LNCaP clone FGC (cell line): ENCODE measurements around the gene ACBD6.

ENCODE experiments used
- DNase-seq: peaks from one replicate; pipeline ENCODE4 v3.0.0-alpha.2; 2011; ENCODE audit warnings: low read depth
- H3K4me3 ChIP-seq: 2 replicates; pipeline ENCODE4 v1.5.1; 2011; ENCODE audit warnings: mild to moderate bottlenecking, low read depth, low read length, control low read depth
- CTCF ChIP-seq: IDR thresholded peaks from 2 replicates; pipeline ENCODE4 v1.5.1; 2012; ENCODE audit warnings: mild to moderate bottlenecking; ENCODE audit not compliant: control insufficient read depth, insufficient read depth; ENCODE audit errors: extremely low read depth

The ACBD6 gene

GRCh38 chr1:180525715-180526039 lies 23.3 kb upstream of the ACBD6 start:
- TF ChIP-seq CTCF = no peak
- no peak overlapping the region for H3K4me3 ChIP-seq

GRCh38 chr1:180524915-180525714 lies 22.7 kb upstream of the ACBD6 start:
- no peak for TF ChIP-seq CTCF
- DNase-seq = no peak
- no peak overlapping the region for H3K4me3 ChIP-seq

More at GRCh38 chr1:180525715-180526039, 23.3 kb upstream of the ACBD6 start:
- DNase-seq = no peak

- TF ChIP-seq CTCF = no peak
- no peak overlapping the region for H3K4me3 ChIP-seq
- DNase-seq = no peak
These were observed 22.0 kb upstream of the ACBD6 start for GRCh38 chr1:180524160-180524914.

GRCh38 chr1:180522213-180522515 lies 19.8 kb upstream of the ACBD6 start:
- H3K4me3 ChIP-seq = no peak overlapping the region
- DNase-seq = no peak
- TF ChIP-seq CTCF = no peak

- no peak for DNase-seq
- no peak for TF ChIP-seq CTCF
- no peak overlapping the region for H3K4me3 ChIP-seq
These were observed 19.3 kb upstream of the ACBD6 start for GRCh38 chr1:180521474-180522212.

- no peak overlapping the region for H3K4me3 ChIP-seq
- TF ChIP-seq CTCF = no peak
- no peak for DNase-seq
These were observed 17.5 kb upstream of the ACBD6 start for GRCh38 chr1:180519846-180520245.
